HepG2 (cell line): ENCODE results near the gene IFI35. TPM values are rescaled to one million over a fixed set of nuclear protein-coding genes. Genes with fewer than 3 reads are reported as not detected.

Experiments
- EP300 ChIP-seq, 3 experiments: sonication (generic) in 1 of 3; formaldehyde crosslinking in 1 of 3; IDR thresholded peaks; 2 replicates each; pipeline versions ENCODE4 v1.5.1 to v1.6.1; 2011 to 2020; ENCODE audit warnings: low read depth in 2 of 3, low read length in 2 of 3, borderline replicate concordance in 1 of 3, improper control_type of control experiment in 1 of 3, mild to moderate bottlenecking in 1 of 3, missing genetic modification reagents in 1 of 3, moderate library complexity in 1 of 3
- FOXA1 ChIP-seq, 2 experiments: fragments of 450-650 bp in 1 of 2; sonication (generic) in 1 of 2; formaldehyde crosslinking in 1 of 2; IDR thresholded peaks; 2 replicates each; pipeline versions ENCODE4 v1.4.0 to v1.6.1; 2016 to 2020; ENCODE audit warnings: missing genetic modification reagents in 1 of 2
- FOXP1 ChIP-seq, 2 experiments: fragments of 450-650 bp in 1 of 2; IDR thresholded peaks; 2 replicates each; pipeline ENCODE4 v1.6.1; 2017 to 2018; ENCODE audit warnings: antibody characterized with exemption in 1 of 2
- GLI4 ChIP-seq: sonication (generic); formaldehyde crosslinking; IDR thresholded peaks from 2 replicates; pipeline ENCODE4 v1.5.1; 2020; ENCODE audit warnings: missing genetic modification reagents, mild to moderate bottlenecking, moderate library complexity, borderline replicate concordance
- HNRNPK ChIP-seq: fragments of 200-400 bp; formaldehyde crosslinking; IDR thresholded peaks from 2 replicates; pipeline ENCODE4 v1.6.1; 2018; ENCODE audit warnings: low read length, low read depth, moderate library complexity, mild to moderate bottlenecking; ENCODE audit not compliant: poor library complexity, severe bottlenecking
- IRX3 ChIP-seq: sonication (generic); formaldehyde crosslinking; IDR thresholded peaks from 2 replicates; pipeline ENCODE4 v1.8.1; 2023; ENCODE audit warnings: mild to moderate bottlenecking, low read depth, missing genetic modification reagents, borderline replicate concordance
- MAFG ChIP-seq: sonication (generic); formaldehyde crosslinking; IDR thresholded peaks from 2 replicates; pipeline ENCODE4 v1.5.1; 2020; ENCODE audit warnings: mild to moderate bottlenecking, missing genetic modification reagents
- MYNN ChIP-seq: sonication (generic); formaldehyde crosslinking; IDR thresholded peaks from 2 replicates; pipeline ENCODE4 v1.4.0; 2020; ENCODE audit warnings: mild to moderate bottlenecking, low read depth, missing genetic modification reagents
- RCOR2 ChIP-seq: IDR thresholded peaks from 2 replicates; pipeline ENCODE4 v1.6.1; 2016; ENCODE audit warnings: missing biosample characterization, missing genetic modification reagents
- RFX3 ChIP-seq: IDR thresholded peaks from 2 replicates; pipeline ENCODE4 v1.6.1; 2016; ENCODE audit warnings: missing biosample characterization, missing genetic modification reagents
- SMYD3 ChIP-seq: sonication (generic); formaldehyde crosslinking; IDR thresholded peaks from 2 replicates; pipeline ENCODE4 v1.8.1; 2023; ENCODE audit warnings: mild to moderate bottlenecking, missing genetic modification reagents
- SRSF9 ChIP-seq: fragments of 200-400 bp; formaldehyde crosslinking; IDR thresholded peaks from 2 replicates; pipeline ENCODE4 v1.6.1; 2018; ENCODE audit warnings: borderline replicate concordance, mild to moderate bottlenecking, low read depth, low read length; ENCODE audit not compliant: insufficient read depth, poor library complexity, severe bottlenecking
- SUZ12 ChIP-seq: fragments of 150-350 bp; IDR thresholded peaks from 2 replicates; pipeline ENCODE4 v1.6.1; 2014; ENCODE audit warnings: low read depth, low read length
- ZNF614 ChIP-seq: IDR thresholded peaks from 2 replicates; pipeline ENCODE4 v1.6.1; 2018; ENCODE audit warnings: missing biosample characterization, missing genetic modification reagents, inconsistent platforms, borderline replicate concordance
- polyA plus RNA-seq, 8 experiments: library from polyadenylated mRNA; depleted of rRNA in 3 of 8; stranded (reverse) in 7 of 8; unstranded in 1 of 8; fragments of >200 nt; fragmentation: Illumina TruSeq in 4 of 8; extraction: Trizol in 4 of 8; gene quantifications; 2 replicates each; pipeline versions ENCODE4 v1.2.1 to v1.2.3, GENCODE V29; 2011 to 2016; ENCODE audit warnings: low read depth in 4 of 8, missing spikeins in 1 of 8, mixed read lengths in 1 of 8; ENCODE audit not compliant: insufficient read depth in 1 of 8
- total RNA-seq, 5 experiments: library from RNA; depleted of rRNA; stranded (reverse); fragments of >200 nt; fragmentation: Illumina TruSeq; extraction: Trizol; gene quantifications; 2 replicates each; pipeline ENCODE4 v1.2.3, GENCODE V29; 2016; ENCODE audit warnings: low read depth in 1 of 5
- TF ChIP-seq, protein P1 (sequence below): sonication (generic); formaldehyde crosslinking; IDR thresholded peaks from 2 replicates; pipeline ENCODE4 v1.5.0; 2020; ENCODE audit warnings: mild to moderate bottlenecking, missing genetic modification reagents, moderate library complexity
- TF ChIP-seq, protein P2 (sequence below): sonication (generic); formaldehyde crosslinking; IDR thresholded peaks from 2 replicates; pipeline ENCODE4 v1.4.0; 2020; ENCODE audit warnings: missing genetic modification reagents
- TF ChIP-seq, protein P3 (sequence below): sonication (generic); formaldehyde crosslinking; IDR thresholded peaks from 2 replicates; pipeline ENCODE4 v1.4.0; 2020; ENCODE audit warnings: missing genetic modification reagents, mild to moderate bottlenecking, borderline replicate concordance
- TF ChIP-seq, protein P4 (sequence below): sonication (generic); formaldehyde crosslinking; IDR thresholded peaks from 2 replicates; pipeline ENCODE4 v1.4.0; 2020; ENCODE audit warnings: missing genetic modification reagents, borderline replicate concordance
- TF ChIP-seq, protein P5 (sequence below): sonication (generic); formaldehyde crosslinking; conservative IDR thresholded peaks from 2 replicates; pipeline ENCODE4 v1.5.0; 2020; ENCODE audit warnings: missing genetic modification reagents

The IFI35 gene
- total and polyA plus RNA-seq, 2 of the 13 experiments (the other 11 are each of a cell fraction or from before 2014, with no cell fraction given), result 28.9 to 38.1 TPM

DNA sequence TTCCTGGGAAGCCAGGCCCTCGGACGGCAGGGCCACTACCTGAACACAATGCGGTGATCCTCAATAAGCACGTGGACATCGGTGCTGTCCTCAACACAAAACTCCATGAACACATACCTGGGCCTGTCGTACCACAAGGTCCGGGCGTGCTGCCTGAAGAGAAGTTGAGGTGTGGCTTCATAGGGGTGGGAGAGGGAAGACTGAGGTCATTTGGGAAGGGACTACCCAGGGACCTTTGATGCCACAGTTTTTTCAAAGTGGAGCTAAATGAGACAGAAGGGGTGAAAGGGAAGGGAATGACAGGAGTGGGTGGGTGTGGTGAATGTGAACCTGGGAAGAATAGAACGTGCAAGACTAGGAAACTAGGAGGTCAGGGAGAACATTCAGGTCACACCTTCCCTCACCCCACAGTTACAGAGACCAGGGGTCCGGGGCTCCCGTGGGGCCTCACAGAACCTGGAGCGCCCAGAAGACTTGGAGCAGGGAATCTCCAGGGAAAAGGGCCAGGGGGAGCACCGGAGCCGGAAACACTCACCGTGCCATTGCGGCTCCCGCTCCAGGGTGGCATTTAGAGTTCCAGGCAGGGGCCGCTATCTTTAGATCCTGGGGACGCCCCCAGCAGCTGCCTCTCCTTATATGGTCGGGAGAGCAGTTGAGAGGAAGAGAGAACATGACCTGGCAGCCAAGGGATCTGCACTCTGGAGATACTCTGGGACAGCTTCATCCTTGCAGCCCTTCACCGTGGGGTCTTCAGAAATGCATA is 26.9 kb upstream of the IFI35 start, which contains the start of gene PTGES3L (continued):
- TF ChIP-seq, protein P1, sequence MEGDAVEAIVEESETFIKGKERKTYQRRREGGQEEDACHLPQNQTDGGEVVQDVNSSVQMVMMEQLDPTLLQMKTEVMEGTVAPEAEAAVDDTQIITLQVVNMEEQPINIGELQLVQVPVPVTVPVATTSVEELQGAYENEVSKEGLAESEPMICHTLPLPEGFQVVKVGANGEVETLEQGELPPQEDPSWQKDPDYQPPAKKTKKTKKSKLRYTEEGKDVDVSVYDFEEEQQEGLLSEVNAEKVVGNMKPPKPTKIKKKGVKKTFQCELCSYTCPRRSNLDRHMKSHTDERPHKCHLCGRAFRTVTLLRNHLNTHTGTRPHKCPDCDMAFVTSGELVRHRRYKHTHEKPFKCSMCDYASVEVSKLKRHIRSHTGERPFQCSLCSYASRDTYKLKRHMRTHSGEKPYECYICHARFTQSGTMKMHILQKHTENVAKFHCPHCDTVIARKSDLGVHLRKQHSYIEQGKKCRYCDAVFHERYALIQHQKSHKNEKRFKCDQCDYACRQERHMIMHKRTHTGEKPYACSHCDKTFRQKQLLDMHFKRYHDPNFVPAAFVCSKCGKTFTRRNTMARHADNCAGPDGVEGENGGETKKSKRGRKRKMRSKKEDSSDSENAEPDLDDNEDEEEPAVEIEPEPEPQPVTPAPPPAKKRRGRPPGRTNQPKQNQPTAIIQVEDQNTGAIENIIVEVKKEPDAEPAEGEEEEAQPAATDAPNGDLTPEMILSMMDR (CRISPR knock-in tag), result peak; percentile 45; the same call in 1 of the 2 replicates
- TF ChIP-seq MYNN (no peak), RFX3 (CRISPR knock-in tag) (no peak), MAFG (CRISPR knock-in tag) (no peak), IRX3 (CRISPR knock-in tag) (no peak), FOXP1 (IDR thresholded peaks at IDR 0.05) (no peak), FOXP1 (CRISPR knock-in tag; IDR thresholded peaks at IDR 0.05) (no peak), RCOR2 (CRISPR knock-in tag) (no peak), SUZ12 (no peak), GLI4 (no peak), SMYD3 (CRISPR knock-in tag) (no peak), FOXA1 (IDR thresholded peaks at IDR 0.05) (no peak), FOXA1 (CRISPR knock-in tag; IDR thresholded peaks at IDR 0.05) (no peak), HNRNPK (no peak), SRSF9 (no peak), EP300 (IDR thresholded peaks at IDR 0.05; ENCODE audit: low read depth in 2 of 2, low read length in 2 of 2) (peak in 1 of 2 experiments; percentile 25; a peak in 1 of 4 replicates), EP300 (CRISPR knock-in tag; IDR thresholded peaks at IDR 0.05; ENCODE audit: borderline replicate concordance) (peak; percentile 10; the same call in 1 of the 2 replicates), ZNF614 (CRISPR knock-in tag) (no peak)
- TF ChIP-seq, protein P2, sequence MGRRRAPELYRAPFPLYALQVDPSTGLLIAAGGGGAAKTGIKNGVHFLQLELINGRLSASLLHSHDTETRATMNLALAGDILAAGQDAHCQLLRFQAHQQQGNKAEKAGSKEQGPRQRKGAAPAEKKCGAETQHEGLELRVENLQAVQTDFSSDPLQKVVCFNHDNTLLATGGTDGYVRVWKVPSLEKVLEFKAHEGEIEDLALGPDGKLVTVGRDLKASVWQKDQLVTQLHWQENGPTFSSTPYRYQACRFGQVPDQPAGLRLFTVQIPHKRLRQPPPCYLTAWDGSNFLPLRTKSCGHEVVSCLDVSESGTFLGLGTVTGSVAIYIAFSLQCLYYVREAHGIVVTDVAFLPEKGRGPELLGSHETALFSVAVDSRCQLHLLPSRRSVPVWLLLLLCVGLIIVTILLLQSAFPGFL (CRISPR knock-in tag), result no peak
- TF ChIP-seq, protein P3, sequence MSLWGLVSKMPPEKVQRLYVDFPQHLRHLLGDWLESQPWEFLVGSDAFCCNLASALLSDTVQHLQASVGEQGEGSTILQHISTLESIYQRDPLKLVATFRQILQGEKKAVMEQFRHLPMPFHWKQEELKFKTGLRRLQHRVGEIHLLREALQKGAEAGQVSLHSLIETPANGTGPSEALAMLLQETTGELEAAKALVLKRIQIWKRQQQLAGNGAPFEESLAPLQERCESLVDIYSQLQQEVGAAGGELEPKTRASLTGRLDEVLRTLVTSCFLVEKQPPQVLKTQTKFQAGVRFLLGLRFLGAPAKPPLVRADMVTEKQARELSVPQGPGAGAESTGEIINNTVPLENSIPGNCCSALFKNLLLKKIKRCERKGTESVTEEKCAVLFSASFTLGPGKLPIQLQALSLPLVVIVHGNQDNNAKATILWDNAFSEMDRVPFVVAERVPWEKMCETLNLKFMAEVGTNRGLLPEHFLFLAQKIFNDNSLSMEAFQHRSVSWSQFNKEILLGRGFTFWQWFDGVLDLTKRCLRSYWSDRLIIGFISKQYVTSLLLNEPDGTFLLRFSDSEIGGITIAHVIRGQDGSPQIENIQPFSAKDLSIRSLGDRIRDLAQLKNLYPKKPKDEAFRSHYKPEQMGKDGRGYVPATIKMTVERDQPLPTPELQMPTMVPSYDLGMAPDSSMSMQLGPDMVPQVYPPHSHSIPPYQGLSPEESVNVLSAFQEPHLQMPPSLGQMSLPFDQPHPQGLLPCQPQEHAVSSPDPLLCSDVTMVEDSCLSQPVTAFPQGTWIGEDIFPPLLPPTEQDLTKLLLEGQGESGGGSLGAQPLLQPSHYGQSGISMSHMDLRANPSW, result no peak
- TF ChIP-seq, protein P4, sequence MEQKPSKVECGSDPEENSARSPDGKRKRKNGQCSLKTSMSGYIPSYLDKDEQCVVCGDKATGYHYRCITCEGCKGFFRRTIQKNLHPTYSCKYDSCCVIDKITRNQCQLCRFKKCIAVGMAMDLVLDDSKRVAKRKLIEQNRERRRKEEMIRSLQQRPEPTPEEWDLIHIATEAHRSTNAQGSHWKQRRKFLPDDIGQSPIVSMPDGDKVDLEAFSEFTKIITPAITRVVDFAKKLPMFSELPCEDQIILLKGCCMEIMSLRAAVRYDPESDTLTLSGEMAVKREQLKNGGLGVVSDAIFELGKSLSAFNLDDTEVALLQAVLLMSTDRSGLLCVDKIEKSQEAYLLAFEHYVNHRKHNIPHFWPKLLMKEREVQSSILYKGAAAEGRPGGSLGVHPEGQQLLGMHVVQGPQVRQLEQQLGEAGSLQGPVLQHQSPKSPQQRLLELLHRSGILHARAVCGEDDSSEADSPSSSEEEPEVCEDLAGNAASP (CRISPR knock-in tag), result no peak
- TF ChIP-seq, protein P5, sequence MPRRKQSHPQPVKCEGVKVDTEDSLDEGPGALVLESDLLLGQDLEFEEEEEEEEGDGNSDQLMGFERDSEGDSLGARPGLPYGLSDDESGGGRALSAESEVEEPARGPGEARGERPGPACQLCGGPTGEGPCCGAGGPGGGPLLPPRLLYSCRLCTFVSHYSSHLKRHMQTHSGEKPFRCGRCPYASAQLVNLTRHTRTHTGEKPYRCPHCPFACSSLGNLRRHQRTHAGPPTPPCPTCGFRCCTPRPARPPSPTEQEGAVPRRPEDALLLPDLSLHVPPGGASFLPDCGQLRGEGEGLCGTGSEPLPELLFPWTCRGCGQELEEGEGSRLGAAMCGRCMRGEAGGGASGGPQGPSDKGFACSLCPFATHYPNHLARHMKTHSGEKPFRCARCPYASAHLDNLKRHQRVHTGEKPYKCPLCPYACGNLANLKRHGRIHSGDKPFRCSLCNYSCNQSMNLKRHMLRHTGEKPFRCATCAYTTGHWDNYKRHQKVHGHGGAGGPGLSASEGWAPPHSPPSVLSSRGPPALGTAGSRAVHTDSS (CRISPR knock-in tag), result no peak
